HG03280 (cell line): Measurements from ENCODE around the gene ATP6V0A4.
"Not testable (repeated sequence)": the region's sequence is repeated elsewhere in the genome, so short reads cannot be mapped to it uniquely, and the experiment has no call there.

Experiments used
- ATAC-seq: cut with Tn5 transposase; IDR thresholded peaks from one replicate; pipeline ENCODE4 v1.9.1; 2021; ENCODE audit warnings: mild to moderate bottlenecking, moderate library complexity; ENCODE audit not compliant: unreplicated experiment

ATP6V0A4 gene

DNA sequence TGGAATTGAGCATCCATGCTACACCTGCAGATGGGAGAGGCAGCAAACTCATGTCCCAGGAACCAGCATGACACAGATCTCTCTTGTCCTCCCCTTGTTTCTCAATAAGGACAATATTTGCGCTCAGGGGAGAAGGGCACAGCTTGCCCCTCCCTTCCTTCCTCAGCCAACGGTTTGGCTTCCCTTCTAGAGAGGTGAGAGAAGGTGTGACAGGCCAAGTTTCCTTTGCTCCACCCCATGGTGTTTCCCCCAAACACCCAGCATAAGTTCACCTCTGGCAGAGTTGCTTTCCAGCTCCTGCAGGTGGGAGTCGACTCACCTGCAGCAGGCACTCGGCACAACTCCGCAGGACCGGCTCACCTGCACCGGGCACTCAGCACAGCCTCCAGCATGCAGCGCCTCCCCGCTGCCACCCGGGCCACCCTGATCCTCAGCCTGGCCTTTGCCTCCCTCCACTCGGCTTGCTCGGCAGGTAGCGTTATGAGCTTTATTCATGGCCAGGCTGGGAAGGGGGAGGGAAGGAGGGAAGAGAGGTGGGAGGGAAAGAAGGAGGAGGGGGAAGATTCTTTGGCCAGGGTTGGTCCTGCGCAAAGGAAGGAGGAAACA is at the start of gene ATP6V0A4, which contains the start of gene TMEM213:
Gene ATP6V0A4, minus strand, starts transcription at position 482 of the 606 bp plus-strand sequence. CDS start 26,949 bp downstream, outside the sequence.
Gene TMEM213, plus strand, starts transcription at position 280 of the 606 bp plus-strand sequence. Its CDS starts 111 bp downstream, at position 391.
- no peak for ATAC-seq

DNA sequence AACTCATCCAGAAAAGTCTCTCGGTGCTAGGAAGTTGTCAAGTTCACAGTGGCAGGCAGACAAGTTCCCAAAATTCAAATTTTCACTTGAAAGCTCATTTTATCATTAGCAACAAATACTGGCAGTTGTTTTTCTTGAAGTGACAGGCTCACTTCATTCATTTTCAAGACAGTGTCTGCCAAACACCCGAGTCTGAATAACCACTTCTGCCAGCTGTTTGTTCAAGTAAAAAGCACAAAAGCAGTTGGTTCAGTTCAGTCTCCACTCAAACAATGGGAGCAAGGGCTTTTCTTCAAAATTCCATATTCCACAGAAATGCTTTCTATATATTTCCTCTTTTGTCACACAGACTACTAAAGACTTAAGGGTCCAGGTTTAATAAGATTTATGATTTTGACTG is 47.7 kb upstream of the ATP6V0A4 start:
- no peak for ATAC-seq

DNA sequence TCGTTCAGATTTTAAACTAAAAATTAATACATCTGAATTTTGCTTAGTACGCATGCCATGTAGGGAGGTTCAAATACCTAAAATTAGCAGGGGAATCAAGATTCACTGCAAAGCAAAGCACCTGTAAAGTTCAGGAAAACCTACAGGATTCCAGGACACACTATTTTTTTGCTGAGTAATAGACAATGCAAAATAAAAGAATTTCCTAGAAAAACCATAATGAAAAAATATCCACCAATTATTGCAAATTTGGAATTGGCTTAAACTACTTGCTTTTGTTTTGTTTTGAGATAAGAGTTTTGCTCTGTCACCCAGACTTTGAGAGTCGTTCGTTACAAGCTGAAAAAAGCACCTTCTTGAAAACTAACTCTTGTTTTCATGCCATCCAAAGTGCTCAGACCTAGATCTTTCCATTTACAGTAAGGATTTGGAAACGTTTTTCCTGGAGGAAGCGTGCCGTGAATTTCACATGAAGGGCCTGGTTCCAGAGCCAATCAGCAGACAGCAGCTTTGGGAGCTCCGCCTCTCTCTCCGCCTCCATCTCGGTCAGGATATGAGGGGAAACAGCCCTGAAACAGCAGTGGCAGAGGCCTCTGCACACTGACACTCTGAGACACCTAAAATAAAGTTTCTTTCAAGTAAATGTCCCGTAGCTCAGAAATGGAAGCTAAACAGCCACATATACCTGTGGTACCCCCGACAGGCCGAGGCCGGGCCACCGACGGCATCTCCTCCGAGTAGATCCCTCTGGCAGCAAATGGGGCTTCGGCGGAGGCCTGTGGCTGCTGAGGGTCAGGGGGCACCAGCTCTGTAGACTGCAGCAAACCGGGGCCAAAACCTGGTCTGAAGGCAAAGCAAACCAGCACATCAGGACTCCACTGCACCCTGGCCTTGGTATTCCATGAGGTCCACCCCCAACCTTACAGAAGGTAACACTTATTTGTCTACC is 45.9 kb upstream of the ATP6V0A4 start:
- ATAC-seq, result no peak

DNA sequence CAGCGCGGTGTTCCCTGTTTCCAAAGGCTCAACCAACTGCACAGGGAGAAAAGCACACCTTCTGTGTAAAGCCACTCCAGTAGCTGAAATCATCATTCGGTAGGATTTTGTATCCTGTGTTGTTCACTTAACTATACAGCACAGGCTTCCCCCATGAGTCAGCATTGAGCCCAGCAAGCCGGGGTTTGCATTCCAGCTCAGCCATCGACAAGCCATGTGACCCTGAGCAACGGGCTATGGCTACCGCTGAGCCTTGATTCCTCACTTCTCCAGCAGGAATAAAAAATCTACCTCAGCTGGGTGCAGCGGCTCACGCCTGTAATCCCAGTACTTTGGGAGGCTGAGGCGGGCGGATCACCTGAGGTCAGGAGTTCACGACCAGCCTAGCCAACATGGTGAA is 44.1 kb upstream of the ATP6V0A4 start:
- ATAC-seq, result no peak

DNA sequence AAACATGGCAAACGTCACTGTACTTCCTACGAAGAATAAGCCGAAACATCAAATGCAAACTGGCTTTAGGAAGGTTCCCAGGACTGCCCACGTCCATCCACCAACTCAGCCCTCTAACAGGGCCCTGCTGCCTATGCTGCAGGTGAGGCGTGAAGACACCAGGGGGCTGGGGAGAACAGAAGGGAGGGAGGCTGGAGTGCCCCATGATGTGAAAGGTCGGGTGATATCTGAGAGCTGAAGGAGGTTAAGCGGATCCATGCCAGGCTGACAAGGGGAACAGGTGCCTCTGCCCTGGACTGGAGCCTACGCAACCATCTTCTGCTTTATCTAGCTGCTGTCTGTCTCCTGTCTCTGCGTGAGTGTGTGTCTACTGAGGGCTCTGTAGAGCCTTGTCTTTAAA is 40.2 kb upstream of the ATP6V0A4 start:
- ATAC-seq, result no peak

DNA sequence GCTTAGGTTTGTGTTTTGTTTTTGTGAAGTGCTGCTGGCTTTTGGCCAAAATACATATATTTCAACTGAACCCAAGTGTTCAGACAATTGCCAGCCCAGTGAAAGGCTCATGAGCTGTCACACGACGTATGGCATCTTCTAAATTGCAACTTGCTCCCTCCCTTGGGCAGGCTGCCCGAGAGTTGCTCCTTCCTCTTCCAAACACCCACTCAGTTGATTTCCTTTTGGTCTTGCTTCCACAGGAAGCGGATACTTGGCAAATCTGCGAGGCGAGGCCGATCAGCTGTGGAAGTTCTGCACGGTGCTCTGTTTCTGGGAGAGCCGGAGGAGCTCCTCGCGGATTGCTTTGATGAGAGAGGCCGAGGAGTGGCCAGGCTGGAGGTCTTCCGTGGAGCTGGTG is 39.6 kb upstream of the ATP6V0A4 start:
- no peak for ATAC-seq

DNA sequence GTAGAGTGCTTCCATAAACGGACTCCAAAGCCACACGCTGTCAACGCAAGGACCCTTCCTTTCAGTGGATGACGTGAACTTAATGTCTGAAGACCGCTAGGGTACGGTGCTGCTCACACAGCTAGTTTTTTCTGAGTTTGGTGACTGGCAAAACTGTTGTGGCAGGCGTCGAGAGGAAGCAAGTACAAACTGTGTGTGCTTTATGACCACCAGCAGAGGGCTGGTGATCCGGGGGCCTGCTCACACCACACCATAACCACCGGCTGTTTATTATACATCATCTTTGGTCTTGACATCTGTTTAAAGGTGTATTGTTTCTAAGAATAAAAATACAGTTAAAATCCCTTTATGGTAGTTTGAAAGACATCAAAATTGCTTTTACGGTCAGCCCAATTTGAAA is 37.1 kb upstream of the ATP6V0A4 start:
- ATAC-seq, result no peak

DNA sequence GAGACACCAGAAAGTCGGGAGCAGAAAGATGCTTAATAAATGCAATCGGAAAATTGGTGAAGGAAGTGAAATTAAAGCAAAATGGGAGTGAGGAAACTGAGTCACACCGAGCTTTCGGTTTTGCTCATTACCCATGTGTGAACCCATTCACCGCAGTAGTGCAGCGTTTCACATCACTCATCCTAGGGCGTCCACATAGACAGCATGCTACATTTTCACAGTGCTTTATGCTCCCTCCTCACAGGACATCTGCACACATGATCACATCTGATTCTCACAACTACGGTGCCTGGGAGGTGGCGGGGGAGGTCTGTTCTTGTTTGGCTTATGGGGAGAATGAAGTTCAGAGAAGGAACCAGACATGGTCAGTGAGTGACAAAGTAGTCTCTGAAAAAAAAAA is 36.6 kb upstream of the ATP6V0A4 start:
- ATAC-seq, result no peak

DNA sequence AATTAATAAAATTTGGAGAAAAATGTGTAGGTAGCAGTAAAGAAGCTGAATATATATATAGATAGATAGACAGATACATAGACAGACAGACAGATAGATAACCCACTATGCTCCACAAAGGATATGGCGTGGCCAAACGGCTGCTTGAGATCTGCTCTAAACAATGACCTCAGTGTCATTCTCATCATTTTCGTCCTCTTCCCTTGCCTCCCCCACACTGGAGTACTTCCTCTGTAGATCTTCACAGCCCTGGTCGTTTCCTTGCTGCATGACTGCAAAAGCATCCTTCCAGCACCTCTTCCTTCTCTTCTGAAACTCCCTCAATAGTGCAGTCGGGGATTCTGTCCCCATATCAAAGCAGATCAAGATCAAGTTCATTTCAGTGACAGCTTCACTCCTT is 35.6 kb upstream of the ATP6V0A4 start:
- ATAC-seq, result no peak

DNA sequence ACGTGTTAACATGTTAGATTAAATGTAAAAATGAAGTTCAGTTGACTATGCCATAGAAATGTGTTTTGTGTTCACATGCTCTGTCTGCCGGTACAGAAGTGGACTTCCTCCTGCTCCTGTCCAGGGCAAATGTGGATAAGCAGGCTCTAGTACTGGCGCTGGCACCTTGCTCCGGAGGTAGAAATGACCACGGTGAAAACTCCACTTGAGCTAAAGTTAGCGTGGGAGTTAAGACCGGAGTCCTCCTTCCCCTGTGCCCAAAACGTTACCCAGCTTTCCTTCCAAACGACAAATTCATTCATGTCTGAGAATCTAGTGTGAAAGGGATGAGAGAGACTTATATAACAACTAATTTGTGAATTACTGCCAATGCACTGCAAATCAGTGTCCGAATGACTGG is 35.0 kb upstream of the ATP6V0A4 start:
- ATAC-seq, result no peak

DNA sequence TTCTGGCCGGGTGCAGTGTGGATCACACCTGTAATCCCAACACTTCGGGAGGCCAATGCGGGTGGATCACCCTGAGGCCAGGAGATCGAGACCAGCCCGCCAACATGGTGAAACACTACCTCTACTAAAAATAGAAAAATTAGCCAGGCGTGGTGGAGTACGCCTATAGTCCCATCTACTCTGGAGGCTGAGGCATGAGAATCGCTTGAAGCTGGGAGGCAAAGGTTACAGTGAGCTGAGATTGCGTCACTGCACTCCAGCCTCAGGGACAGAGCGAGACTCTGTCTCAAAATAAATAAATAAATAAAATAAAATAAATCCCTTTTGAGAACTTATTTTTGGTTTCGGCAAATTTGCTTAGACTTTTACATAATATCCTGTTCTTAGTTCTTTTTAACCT is 31.3 kb upstream of the ATP6V0A4 start:
- no peak for ATAC-seq

DNA sequence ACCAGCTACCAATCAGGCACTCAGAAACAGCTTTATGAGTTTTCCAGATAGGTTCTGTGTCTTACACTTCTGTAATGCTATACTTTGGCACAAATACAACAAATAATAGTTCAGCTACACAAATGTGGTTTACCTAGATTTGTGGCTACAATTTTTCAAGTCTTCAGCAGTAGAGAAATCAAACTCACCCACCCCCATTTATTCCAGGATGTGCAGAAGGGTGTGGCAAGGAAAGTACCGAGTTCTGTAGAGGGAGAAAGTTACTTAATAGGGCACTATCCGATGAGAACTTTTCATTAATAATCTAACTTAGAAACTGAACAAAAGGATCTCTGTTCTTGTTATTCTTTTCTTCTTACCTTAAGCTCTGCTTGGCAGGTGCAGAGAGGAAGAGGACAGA is 30.3 kb upstream of the ATP6V0A4 start:
- ATAC-seq, result no peak

DNA sequence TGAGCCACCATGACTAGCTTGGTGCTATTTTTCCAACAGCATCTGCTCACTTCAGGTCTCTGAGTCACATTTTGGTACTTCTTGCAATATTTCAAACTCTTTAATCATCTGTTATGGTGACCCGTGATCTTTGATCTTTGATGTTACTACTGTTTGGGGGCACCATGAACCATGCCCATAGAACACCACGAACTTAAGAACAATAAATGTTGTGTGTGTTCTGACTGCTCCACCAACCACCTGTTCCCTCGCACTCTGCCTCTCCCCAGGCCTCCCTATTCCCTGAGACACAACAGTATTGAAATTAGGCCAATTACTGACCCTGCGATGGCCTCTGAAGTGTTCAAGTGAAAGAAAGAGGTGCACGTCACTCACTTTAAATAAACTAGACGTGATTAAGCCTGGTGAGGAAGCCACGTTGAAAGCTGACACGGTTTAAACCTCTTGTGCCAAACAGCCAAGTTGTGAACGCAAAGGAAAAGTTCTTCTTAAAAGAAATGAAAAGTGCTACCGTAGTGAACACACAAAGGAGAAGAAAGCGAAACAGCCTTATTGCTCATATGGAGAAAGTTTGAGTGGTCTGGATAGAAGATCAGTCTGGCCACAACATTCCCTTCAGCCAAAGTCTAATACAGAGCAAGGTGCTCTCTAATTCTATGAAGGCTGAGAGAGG is 27.2 kb upstream of the ATP6V0A4 start:
- ATAC-seq, result no peak

DNA sequence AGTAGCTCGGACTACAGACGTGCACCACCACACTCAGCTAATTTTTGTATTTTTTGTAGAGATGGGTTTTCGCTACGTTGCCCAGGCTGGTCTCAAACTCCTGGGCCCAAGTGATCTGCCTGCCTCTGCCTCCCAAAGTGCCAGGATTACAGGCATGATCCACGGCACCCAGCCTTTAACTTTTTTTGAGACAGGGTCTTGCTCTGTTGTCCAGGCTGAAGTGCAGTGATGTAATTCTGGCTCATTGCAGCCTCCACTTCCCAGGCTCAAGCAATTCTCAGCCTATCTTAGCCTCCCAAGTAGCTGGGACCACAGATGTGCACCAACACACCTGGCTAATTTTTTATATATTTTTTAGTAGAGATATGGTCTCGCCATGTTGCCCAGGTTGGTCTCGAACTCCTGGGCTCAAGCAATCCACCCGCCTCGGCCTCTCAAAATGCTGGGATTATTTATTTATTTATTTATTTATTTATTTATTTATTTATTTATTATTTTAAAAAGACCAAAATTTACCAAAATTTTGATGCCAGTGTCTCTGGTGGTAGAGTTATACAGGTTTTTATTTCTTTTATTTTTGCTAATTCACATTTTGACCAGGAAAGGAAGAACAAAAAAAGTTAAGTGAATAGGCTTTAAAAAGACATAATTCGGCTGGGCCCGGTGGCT is 25.0 kb upstream of the ATP6V0A4 start:
- ATAC-seq, result no peak

DNA sequence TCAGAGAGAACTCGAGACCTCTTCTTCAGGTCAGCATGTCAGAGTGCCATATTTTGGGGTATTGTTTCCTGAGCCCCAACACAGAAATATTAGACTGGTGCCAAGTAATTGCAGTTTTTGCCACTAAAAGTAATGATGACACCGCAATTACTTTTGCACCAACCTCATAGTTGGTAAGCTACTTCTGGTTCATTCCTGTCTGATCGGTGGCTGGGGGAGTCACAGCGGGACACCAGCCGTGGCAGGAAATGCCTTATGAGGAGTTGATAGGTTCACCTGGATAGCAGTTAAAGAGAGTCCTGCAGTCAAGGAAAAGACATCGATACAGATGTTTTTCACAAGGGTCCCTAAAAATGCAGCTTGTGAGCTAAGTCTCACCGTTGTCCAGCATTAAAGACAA is 23.9 kb upstream of the ATP6V0A4 start:
- ATAC-seq, result no peak

DNA sequence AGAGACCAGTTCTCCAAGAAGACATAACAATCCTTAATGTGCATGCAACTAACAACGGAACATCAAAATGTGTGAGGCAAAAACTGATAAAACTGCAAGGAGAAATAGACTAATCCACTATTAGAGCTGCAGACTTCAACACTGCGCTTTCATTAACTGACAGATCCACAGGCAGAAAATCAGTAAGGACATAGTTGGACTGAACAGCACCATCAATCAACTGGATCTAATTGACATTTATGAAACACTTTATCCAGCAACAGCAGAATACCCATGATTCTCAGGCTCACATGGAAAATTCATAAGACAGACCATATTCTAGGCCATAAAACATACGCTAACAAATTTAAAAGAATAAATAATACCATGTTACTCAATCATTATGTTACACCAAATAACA is 21.6 kb upstream of the ATP6V0A4 start:
- no peak for ATAC-seq

DNA sequence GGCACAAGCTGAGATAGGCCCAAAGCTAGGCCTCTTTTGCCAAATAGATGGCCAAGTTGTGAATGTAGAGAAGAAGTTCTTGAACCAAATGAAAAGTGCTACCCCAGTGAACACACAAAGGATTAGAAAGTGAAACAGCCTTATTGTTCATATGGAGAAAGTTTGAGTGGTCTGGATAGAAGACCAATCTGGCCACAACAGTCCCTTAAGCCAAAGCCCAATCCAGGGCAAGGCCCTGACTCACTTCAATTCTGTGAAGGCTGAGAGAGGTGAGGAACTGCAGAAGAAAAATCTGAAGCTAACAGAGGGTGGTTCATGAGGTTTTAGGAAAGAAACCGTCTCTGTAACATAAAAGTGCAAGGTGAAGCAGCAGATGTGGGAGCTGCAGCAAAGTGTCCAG is 18.7 kb upstream of the ATP6V0A4 start:
- ATAC-seq, result no peak

DNA sequence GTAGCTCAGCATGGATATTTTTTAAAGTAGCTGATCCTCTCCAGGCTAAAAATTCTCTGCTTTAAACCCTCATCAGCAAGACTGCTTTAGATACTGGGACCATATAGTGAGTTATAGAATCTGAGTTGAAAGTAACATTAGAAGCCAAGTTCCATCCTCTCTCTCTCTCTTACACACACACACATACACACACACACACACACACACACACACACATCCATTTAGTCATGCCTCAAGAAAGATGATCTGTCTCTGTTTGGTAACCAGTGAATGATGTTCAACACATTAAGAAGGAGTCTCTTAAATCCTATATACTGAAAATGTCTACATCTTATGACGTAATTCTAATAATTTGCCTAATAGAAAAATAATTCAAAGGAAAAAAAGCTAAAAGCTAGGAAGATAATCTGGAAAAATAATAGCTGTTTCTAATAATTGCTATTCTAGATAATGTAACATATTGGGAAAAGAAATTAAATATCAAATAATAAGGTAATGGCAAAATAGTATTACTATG is 16.9 kb upstream of the ATP6V0A4 start:
- ATAC-seq, result no peak

DNA sequence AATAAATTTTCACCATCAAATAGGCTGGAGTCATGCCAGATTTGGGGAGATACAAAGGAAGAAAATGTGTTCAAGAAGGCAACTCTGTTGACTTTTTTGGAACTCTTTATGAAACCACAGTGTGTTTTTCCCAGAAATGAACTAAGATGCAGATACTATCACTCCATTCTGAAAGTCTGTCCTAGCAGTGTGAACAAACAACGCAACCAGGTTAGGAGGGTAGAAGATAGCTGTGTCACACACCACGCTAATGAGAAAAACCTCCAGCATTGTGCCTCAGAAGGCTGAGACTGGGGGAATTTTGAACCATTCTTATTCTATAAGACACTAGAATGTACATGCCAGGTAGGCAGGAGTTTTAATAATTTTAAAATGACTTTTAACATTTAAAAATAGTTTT is 15.9 kb upstream of the ATP6V0A4 start:
- ATAC-seq, result no peak

DNA sequence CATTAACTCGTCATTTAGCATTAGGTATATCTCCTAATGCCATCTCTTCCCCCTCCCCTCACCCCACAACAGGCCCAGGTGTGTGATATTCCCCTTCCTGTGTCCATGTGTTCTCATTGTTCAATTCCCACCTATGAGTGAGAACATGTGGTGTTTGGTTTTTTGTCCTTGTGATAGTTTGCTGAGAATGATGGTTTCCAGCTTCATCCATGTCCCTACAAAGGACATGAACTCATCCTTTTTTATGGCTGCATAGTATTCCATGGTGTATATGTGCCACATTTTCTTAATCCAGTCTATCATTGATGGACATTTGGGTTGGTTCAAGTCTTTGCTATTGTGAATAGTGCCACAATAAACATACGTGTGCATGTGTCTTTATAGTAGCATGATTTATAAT is 13.3 kb upstream of the ATP6V0A4 start:
- ATAC-seq, result not testable (repeated sequence)

DNA sequence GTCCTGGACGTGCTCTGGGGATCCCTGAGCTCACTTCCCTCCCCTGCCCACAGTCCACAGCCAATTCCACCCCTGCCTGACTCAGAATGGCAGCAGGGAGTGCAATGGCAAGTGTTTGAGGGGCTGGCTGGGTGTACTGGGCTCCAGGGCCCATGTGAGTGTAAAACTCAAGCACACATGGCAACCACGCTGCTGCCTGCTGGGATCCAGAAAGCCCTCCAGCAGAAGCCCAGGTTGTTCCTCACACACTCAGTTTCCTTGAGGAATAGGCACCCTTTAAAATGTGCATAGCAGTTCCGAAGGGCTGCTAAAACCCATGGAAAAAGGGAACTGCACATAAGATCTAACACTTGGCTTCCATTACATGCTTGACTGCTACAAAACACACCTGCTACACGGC is 11.3 kb upstream of the ATP6V0A4 start:
- no peak for ATAC-seq
